ENCODE data around the gene GPRIN2. TPM values are rescaled to one million over a fixed set of nuclear protein-coding genes. Genes with fewer than 3 reads are reported as not detected.

Gene GPRIN2
- total RNA-seq, 1 donor, result not detected

GRCh38 chr10:46550076-46550790, 6.2 kb downstream of the GPRIN2 start:
- DNase-seq (ENCODE audit: low read depth in 2 of 3, low spot score in 2 of 3), result no peak

- DNase-seq (ENCODE audit: low read depth in 2 of 3, low spot score in 2 of 3), result no peak
Measured at GRCh38 chr10:46549171-46550075, 7.0 kb downstream of the GPRIN2 start.

- no peak for DNase-seq (ENCODE audit: low read depth in 2 of 3, low spot score in 2 of 3)
Measured at GRCh38 chr10:46548498-46549090, 7.9 kb downstream of the GPRIN2 start.

- no peak for DNase-seq (ENCODE audit: low read depth in 2 of 3, low spot score in 2 of 3)
Measured at GRCh38 chr10:46547541-46548497, 8.6 kb downstream of the GPRIN2 start.

GRCh38 chr10:46546591-46547540, 9.6 kb downstream of the GPRIN2 start:
- DNase-seq (ENCODE audit: low read depth in 2 of 3, low spot score in 2 of 3), result no peak

GRCh38 chr10:46545861-46546590, 10.4 kb downstream of the GPRIN2 start:
- no peak for DNase-seq (ENCODE audit: low read depth in 2 of 3, low spot score in 2 of 3)

- peak in 2 of 3 donors; percentile 55 to 68 for DNase-seq (ENCODE audit: low read depth in 2 of 3, low spot score in 2 of 3)
Measured at GRCh38 chr10:46544989-46545791, 11.3 kb downstream of the GPRIN2 start.

GRCh38 chr10:46543466-46544377, 12.7 kb downstream of the GPRIN2 start:
- no peak for DNase-seq (ENCODE audit: low read depth in 2 of 3, low spot score in 2 of 3)

- no peak for DNase-seq (ENCODE audit: low read depth in 2 of 3, low spot score in 2 of 3)
Measured at GRCh38 chr10:46542567-46543465, 13.6 kb downstream of the GPRIN2 start.

- peak in 2 of 3 donors; percentile 20 to 51 for DNase-seq (ENCODE audit: low read depth in 2 of 3, low spot score in 2 of 3)
Measured at GRCh38 chr10:46541735-46542566, 14.5 kb downstream of the GPRIN2 start.

GRCh38 chr10:46541017-46541661, 15.3 kb downstream of the GPRIN2 start:
- peak in 2 of 3 donors; percentile 69 to 81 for DNase-seq (ENCODE audit: low read depth in 2 of 3, low spot score in 2 of 3)

- DNase-seq (ENCODE audit: low read depth in 2 of 3, low spot score in 2 of 3), result no peak
Measured at GRCh38 chr10:46540412-46541016, 15.9 kb downstream of the GPRIN2 start.

GRCh38 chr10:46539596-46540411, 16.7 kb downstream of the GPRIN2 start:
- DNase-seq (ENCODE audit: low read depth in 2 of 3, low spot score in 2 of 3), result no peak
